H9 (cell line): ENCODE results near the gene KIAA1328. TPM values are rescaled to one million over a fixed set of nuclear protein-coding genes. Genes with fewer than 3 reads are reported as not detected.

Experiments used
- DNase-seq: peaks from one replicate; pipeline ENCODE4 v3.0.0-alpha.2; 2017
- H2AFZ ChIP-seq: one replicate; pipeline ENCODE4 v1.6.1; 2013; ENCODE audit warnings: mild to moderate bottlenecking, low read length, control low read depth, moderate library complexity
- H2AK5ac ChIP-seq: 2 replicates; pipeline ENCODE4 v1.6.1; 2013; ENCODE audit warnings: low read length, control low read depth, mixed read lengths; ENCODE audit not compliant: insufficient read length
- H2BK120ac ChIP-seq: one replicate; pipeline ENCODE4 v1.6.1; 2013; ENCODE audit warnings: low read depth, mild to moderate bottlenecking, low read length, control low read depth, inconsistent platforms; ENCODE audit not compliant: poor library complexity, severe bottlenecking
- H2BK12ac ChIP-seq: 2 replicates; pipeline ENCODE4 v1.6.1; 2013; ENCODE audit warnings: low read length, control low read depth, mixed read lengths, low read depth; ENCODE audit not compliant: insufficient read length
- H2BK15ac ChIP-seq: 2 replicates; pipeline ENCODE4 v1.6.1; 2013; ENCODE audit warnings: low read depth, low read length, control low read depth
- H2BK20ac ChIP-seq: one replicate; pipeline ENCODE4 v1.6.1; 2013; ENCODE audit warnings: low read depth, mild to moderate bottlenecking, low read length, control low read depth, inconsistent platforms; ENCODE audit not compliant: poor library complexity, severe bottlenecking
- H2BK5ac ChIP-seq: 2 replicates; pipeline ENCODE4 v1.6.1; 2013; ENCODE audit warnings: low read length, control low read depth, mixed read lengths; ENCODE audit not compliant: insufficient read length
- H3K14ac ChIP-seq: 2 replicates; pipeline ENCODE4 v1.6.1; 2013; ENCODE audit warnings: low read length, control low read depth; ENCODE audit not compliant: insufficient read depth
- H3K18ac ChIP-seq: 2 replicates; pipeline ENCODE4 v1.6.1; 2013; ENCODE audit warnings: low read depth, mild to moderate bottlenecking, mixed read lengths, low read length, control low read depth; ENCODE audit not compliant: insufficient read length
- H3K23ac ChIP-seq: 2 replicates; pipeline ENCODE4 v1.6.1; 2013; ENCODE audit warnings: low read length, control low read depth, mixed read lengths, low read depth; ENCODE audit not compliant: insufficient read length
- H3K23me2 ChIP-seq: 2 replicates; pipeline ENCODE4 v1.6.1; 2013; ENCODE audit warnings: low read depth, mild to moderate bottlenecking, mixed read lengths, low read length, control low read depth; ENCODE audit not compliant: insufficient read length, poor library complexity, severe bottlenecking
- H3K27ac ChIP-seq: 2 replicates; pipeline ENCODE4 v1.5.1; 2013; ENCODE audit warnings: low read length, control low read depth, mixed read lengths, low read depth; ENCODE audit not compliant: insufficient read length
- H3K27me3 ChIP-seq: 2 replicates; pipeline ENCODE4 v1.6.1; 2013; ENCODE audit warnings: low read length, control low read depth, inconsistent platforms; ENCODE audit not compliant: insufficient read depth
- H3K4ac ChIP-seq: 2 replicates; pipeline ENCODE4 v1.6.1; 2013; ENCODE audit warnings: low read depth, mild to moderate bottlenecking, control low read depth, inconsistent platforms, low read length, moderate library complexity
- H3K4me1 ChIP-seq: 2 replicates; pipeline ENCODE4 v1.6.1; 2013; ENCODE audit warnings: low read length, control low read depth, inconsistent platforms; ENCODE audit not compliant: insufficient read depth
- H3K4me2 ChIP-seq: 2 replicates; pipeline ENCODE4 v1.6.1; 2013; ENCODE audit warnings: low read length, control low read depth, mixed read lengths; ENCODE audit not compliant: insufficient read length, insufficient read depth
- H3K56ac ChIP-seq: 2 replicates; pipeline ENCODE4 v1.6.1; 2013; ENCODE audit warnings: low read depth, mild to moderate bottlenecking, mixed read lengths, low read length, control low read depth; ENCODE audit not compliant: insufficient read length
- H3K79me1 ChIP-seq: 2 replicates; pipeline ENCODE4 v1.6.1; 2013; ENCODE audit warnings: low read depth, mild to moderate bottlenecking, moderate library complexity, low read length, control low read depth, inconsistent platforms; ENCODE audit not compliant: insufficient read depth, poor library complexity, severe bottlenecking
- H3K79me2 ChIP-seq: 2 replicates; pipeline ENCODE4 v1.6.1; 2013; ENCODE audit warnings: low read length, control low read depth, inconsistent platforms; ENCODE audit not compliant: insufficient read depth
- H3K9ac ChIP-seq: 2 replicates; pipeline ENCODE4 v1.6.1; 2013; ENCODE audit warnings: low read length, control low read depth, mixed read lengths; ENCODE audit not compliant: insufficient read length; ENCODE audit errors: extremely low read depth
- H3K9me3 ChIP-seq: one replicate; pipeline ENCODE4 v1.6.1; 2013; ENCODE audit warnings: low read depth, low read length, inconsistent platforms; ENCODE audit not compliant: control insufficient read depth
- H3T11ph ChIP-seq: one replicate; pipeline ENCODE4 v1.6.1; 2013; ENCODE audit warnings: mild to moderate bottlenecking, low read length, control low read depth, inconsistent platforms
- H4K20me1 ChIP-seq: one replicate; pipeline ENCODE4 v1.6.1; 2013; ENCODE audit not compliant: control insufficient read depth, insufficient read length, insufficient read depth
- H4K5ac ChIP-seq: 2 replicates; pipeline ENCODE4 v1.6.1; 2013; ENCODE audit warnings: low read depth, mild to moderate bottlenecking, mixed read lengths, low read length, control low read depth; ENCODE audit not compliant: insufficient read length
- H4K8ac ChIP-seq: replicated peaks from 2 replicates; pipeline ENCODE4 v1.6.1; 2013; ENCODE audit warnings: low read length, control low read depth, mixed read lengths, low read depth; ENCODE audit not compliant: insufficient read length
- H4K91ac ChIP-seq: 2 replicates; pipeline ENCODE4 v1.6.1; 2013; ENCODE audit warnings: low read depth, mild to moderate bottlenecking, moderate library complexity, mixed read lengths, low read length, control low read depth; ENCODE audit not compliant: insufficient read length
- H3K27ac Mint-ChIP-seq, 3 experiments: 2 replicates in 2 of 3; 3 replicates in 1 of 3; pipeline ENCODE4 v1.8.0; 2020 to 2021; ENCODE audit warnings: mixed read lengths in 3 of 3, mild to moderate bottlenecking in 1 of 3, moderate library complexity in 1 of 3
- H3K27me3 Mint-ChIP-seq: 2 replicates; pipeline ENCODE4 v1.8.0; 2021; ENCODE audit warnings: low read depth, mild to moderate bottlenecking, moderate library complexity, mixed read lengths
- H3K36me3 Mint-ChIP-seq, 3 experiments: 2 replicates in 2 of 3; 3 replicates in 1 of 3; pipeline ENCODE4 v1.8.0; 2020 to 2021; ENCODE audit warnings: low read depth in 3 of 3, mixed read lengths in 3 of 3; ENCODE audit not compliant: insufficient read depth in 1 of 3
- H3K4me1 Mint-ChIP-seq, 2 experiments: 2 replicates each; pipeline ENCODE4 v1.8.0; 2020; ENCODE audit warnings: mixed read lengths in 2 of 2
- H3K4me3 Mint-ChIP-seq, 2 experiments: 2 replicates in 1 of 2; 3 replicates in 1 of 2; pipeline ENCODE4 v1.8.0; 2020 to 2021; ENCODE audit warnings: mild to moderate bottlenecking in 2 of 2, mixed read lengths in 2 of 2, moderate library complexity in 1 of 2
- H3K9me3 Mint-ChIP-seq, 2 experiments: 2 replicates in 1 of 2; 3 replicates in 1 of 2; pipeline ENCODE4 v1.8.0; 2020; ENCODE audit warnings: mild to moderate bottlenecking in 2 of 2, mixed read lengths in 2 of 2, moderate library complexity in 1 of 2
- WGBS: extraction: QIAGEN DNeasy Blood & Tissue Kit; methylation state at CpG from one replicate; pipeline ENCODE4 v1.1.7; 2013; ENCODE audit warnings: missing lambda C conversion rate, low lambda C conversion rate, mixed read lengths; ENCODE audit not compliant: insufficient read length; ENCODE audit errors: extremely low coverage; 5-methylcytosine and 5-hydroxymethylcytosine counted together
- total RNA-seq: library from RNA; stranded (reverse); gene quantifications from 2 replicates; pipeline ENCODE4 v1.2.1, GENCODE V29; 2021
- TF ChIP-seq, protein P1 (sequence below): fragments of 200-600 bp; sonication (generic); conservative IDR thresholded peaks from 3 replicates; pipeline ENCODE4 v1.8.0; 2021; ENCODE audit warnings: antibody characterized with exemption, mild to moderate bottlenecking

The KIAA1328 gene
- total RNA-seq, 1 experiment from 2014 or later = 4.9 TPM

DNA sequence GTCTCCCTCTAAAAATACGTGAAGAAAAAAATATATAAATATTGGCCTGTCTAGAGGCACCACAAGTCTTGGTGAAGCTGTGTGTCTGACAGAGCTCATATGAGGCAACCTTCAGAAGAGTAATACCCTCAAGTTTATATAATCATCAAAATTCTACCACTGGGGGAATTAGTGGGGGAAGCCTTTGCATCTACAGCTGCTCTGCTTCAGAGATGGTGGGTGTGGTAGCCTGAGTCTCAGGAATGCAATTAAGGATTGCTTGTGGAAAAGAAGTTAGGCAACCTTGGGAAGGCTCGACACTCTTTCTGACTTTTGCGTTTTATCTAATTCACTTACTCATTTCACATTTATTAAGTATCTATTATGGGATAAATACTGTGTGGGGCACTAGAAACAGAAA, 17.5 kb upstream of the KIAA1328 start:
- H3K4me2 ChIP-seq = no peak overlapping the region
- no peak overlapping the region for H3K4me3 Mint-ChIP-seq

More for the DNA sequence above, 17.5 kb upstream of the KIAA1328 start:
- Histone ChIP-seq H3K56ac (no peak overlapping the region), H3K23me2 (no peaks in the 10 kb centered on the region), H4K20me1 (no peaks in the 10 kb centered on the region), H3K27ac (no peak overlapping the region), H4K8ac (no peak overlapping the region), H2BK20ac (no peak overlapping the region), H3T11ph (no peak overlapping the region), H3K18ac (no peak overlapping the region), H2BK15ac (no peak overlapping the region), H3K79me2 (no peaks in the 10 kb centered on the region), H2BK12ac (no peak overlapping the region), H4K91ac (no peak overlapping the region), H2AFZ (no peak overlapping the region), H3K79me1 (no peaks in the 10 kb centered on the region), H3K4ac (no peak overlapping the region), H4K5ac (no peak overlapping the region), H3K23ac (no peak overlapping the region), H3K27me3 (no peaks in the 10 kb centered on the region), H3K14ac (no peak overlapping the region), H2BK120ac (no peak overlapping the region), H3K4me1 (no peaks in the 10 kb centered on the region), H2BK5ac (no peak overlapping the region), H2AK5ac (no peak overlapping the region), H3K9me3 (no peaks in the 10 kb centered on the region), H3K9ac (no peak overlapping the region)
- no peaks in the 10 kb centered on the region for H3K27me3 Mint-ChIP-seq
- H3K4me1 Mint-ChIP-seq = peaks cover 0 to 10% of the 10 kb centered on the region in 2 experiments; a peak in 2 of 4 replicates
- no peak for DNase-seq
- no peak overlapping the region for H3K27ac Mint-ChIP-seq
- H3K9me3 Mint-ChIP-seq = no peaks in the 10 kb centered on the region
- TF ChIP-seq, protein P1, sequence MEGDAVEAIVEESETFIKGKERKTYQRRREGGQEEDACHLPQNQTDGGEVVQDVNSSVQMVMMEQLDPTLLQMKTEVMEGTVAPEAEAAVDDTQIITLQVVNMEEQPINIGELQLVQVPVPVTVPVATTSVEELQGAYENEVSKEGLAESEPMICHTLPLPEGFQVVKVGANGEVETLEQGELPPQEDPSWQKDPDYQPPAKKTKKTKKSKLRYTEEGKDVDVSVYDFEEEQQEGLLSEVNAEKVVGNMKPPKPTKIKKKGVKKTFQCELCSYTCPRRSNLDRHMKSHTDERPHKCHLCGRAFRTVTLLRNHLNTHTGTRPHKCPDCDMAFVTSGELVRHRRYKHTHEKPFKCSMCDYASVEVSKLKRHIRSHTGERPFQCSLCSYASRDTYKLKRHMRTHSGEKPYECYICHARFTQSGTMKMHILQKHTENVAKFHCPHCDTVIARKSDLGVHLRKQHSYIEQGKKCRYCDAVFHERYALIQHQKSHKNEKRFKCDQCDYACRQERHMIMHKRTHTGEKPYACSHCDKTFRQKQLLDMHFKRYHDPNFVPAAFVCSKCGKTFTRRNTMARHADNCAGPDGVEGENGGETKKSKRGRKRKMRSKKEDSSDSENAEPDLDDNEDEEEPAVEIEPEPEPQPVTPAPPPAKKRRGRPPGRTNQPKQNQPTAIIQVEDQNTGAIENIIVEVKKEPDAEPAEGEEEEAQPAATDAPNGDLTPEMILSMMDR = no peak
- WGBS = no CpG with 5 or more reads among the region's 3 CpGs
- H3K36me3 Mint-ChIP-seq = peaks cover 17 to 55% (median 51%) of the 10 kb centered on the region in 3 experiments; a peak in 6 of 7 replicates
